GM19035 (cell line): ENCODE data around the gene PLEKHG3.

Experiments used
- ATAC-seq: cut with Tn5 transposase; IDR thresholded peaks from one replicate; pipeline ENCODE4 v1.9.1; 2021; ENCODE audit not compliant: unreplicated experiment

The PLEKHG3 gene

DNA sequence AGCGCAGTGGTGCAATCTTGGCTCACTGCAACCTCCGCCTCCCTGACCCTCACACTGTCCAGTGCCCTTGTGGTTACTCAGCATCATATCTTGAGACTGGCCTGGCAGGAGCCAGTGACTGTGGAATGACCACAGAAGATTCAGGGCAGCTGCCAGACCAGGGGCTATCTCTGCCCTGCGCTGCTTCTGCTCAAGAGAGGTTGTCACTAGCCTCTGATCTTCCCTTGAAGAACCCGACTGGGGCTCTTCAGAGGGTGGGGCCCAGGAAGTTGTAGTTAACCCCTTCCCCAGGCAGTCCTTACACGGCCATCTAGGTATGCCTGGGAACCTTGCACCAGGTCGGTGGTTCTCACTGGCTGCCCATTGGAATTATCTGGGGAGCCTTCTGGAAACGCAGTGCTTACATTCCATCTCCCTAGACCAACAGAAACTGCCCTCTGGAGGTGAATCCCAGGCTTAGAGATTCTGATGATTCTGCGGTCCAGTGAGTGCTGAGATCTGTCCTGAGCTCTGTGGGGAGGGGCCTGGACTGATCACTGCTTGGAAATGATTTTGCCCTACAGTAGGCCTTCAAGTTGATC lies 41.4 kb downstream of the PLEKHG3 start:
- no peak for ATAC-seq

DNA sequence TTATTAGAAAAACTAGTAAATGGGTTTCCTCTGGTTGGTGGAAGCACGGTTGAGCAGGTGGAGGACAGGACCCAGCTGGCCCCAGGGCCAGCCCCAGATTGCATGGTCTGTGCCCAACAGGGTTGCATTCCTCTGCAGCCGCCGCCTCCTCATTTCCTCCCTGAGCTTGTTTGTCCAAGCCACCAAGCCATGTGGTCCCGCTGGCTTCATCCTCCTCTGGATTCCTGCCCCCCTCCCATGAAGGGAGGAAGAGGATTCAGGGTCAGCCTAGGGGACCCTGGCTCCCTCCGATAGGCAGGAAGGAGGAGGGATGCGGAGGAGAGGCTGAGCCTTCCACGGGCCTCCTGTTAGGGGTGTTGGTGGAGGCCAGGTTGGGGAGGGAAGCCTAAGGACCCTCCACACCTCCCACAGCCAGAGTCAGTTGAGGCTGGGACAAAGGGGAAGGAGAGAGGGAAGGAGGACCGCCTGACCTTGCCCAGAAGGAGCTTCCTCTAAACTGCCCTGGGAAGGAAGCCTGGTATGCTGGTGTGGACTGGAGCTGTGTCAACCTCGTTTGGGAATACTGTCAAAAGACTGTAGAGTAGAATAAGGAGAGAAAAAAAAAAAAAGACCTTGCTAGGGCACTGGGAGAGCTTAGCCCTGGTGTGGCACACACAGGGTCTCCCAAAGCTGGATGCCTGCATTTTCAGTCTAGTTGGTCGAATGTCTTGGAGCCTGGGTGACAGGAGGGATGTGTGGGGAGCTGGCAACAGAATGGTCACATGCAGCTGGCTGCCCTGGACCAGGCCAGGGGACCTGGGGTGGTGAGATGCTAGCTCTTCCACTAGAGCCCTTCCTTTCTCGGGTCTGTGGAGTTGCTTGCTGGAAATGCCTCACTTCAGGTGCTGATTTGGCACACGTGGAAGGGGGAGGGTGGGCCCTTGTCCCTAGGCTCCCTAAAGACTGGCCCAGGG lies 42.4 kb downstream of the PLEKHG3 start:
- ATAC-seq = no peak

DNA sequence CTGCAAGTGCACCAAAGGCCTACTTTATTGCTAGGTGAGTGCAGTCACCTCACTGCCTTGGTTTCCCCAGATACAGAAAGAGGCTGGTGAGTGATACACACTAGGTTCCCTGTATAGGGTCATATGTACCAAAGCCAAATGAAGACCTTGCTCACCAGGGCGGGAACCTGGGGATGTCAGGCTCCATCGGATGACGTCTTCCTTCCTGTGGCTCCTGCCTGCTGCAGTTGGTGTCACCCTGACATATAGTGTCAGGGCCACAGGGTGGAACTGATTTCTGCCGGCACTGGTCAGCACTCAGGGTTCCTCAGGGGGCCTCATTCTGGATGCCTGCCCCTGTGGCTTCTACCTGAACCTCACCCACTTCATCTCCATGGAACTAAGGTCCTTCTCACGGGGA lies 43.1 kb downstream of the PLEKHG3 start:
- no peak for ATAC-seq

DNA sequence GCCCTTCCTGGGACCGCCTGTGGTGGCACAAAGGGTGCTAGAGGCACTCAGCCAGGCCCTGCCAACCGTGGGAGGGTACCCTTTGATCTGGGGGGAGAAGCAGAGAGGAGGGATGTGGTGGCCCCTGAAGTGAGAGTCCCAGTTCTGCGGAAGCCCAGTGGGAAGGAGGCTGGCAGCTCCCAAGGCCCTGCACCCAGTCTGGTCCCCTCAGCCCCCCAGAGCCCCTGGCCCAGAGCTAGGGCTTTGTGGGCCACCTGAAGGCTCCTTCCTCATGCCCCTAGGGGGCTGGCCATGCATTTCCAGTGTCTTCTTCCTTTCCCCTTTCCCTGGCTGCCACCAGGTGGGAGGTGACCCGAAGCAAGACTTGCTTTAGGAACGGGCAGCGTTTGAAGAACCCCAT lies 44.3 kb downstream of the PLEKHG3 start:
- no peak for ATAC-seq

DNA sequence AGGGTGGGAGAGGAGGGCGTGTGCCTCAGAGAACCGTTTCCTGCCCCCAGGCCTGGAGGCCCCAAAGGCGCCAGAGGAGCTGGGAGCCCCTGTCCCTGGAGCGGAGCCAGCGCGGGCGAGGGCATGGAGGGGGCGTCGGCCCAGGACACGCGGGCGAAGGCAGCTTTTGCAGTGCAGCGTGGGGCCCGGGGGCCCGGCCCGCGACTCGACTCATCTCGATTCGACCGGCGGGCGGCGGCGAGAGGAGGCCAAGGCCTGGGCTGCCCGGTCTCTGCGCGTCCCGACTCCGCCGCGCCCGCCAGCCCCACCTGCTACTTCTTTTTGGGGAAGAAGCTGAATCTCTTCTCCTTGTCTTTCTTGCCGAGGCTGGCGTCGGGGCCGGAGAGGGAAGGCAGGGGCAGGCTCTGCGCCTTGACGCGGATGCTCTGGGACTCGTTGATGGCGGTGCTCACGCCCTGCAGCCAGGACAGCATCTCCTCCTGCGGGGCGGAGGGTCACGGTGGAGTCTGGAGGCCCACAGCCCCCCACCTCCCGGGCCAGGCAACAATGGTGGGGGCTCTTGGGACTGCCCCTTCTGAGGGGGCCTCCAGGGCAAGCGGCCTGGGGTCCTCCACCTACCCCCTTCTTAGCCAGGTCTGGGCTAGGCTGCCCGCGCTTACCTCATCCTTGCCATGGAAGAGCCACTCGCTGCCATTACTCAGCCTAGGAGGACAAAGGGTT lies 44.9 kb downstream of the PLEKHG3 start:
- ATAC-seq = no peak

DNA sequence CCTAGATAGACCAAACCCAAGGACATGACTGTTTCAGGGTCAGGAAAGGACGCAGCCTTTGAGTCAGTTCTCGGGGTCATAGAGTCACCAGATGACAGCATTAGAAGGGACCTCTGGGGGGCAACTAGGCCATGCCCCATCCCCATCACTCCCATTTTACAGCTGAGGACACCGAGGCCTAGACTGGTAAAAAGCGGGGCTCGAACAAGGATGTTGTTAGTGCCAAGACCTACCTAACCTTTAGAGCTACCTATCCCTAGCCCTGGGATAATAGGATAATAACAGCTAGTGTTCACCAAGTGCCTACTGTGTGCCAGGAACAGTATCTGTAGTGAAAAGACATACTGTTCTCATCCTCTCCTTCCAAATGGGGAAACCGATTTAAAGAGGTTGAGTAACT lies 48.7 kb downstream of the PLEKHG3 start:
- no peak for ATAC-seq

DNA sequence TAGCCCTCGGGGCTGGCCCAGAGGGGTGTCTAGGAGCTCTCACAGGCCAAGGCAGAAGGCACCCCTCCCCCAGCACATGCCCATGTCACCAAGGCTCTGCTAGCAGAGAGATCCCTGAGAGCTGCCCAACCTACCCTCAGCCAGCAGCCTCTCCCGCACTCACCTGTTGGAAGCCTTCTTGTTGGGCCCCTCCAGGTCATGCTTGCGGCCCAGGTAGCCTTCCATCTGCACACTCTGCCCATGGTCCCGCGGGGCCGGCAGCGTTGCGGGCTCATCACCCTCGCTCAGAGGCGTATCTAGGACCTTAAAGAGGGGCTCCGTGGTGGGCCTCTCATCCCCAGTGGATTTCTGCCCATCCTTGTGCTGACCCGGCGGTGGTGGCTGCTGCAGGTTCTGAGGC lies 49.1 kb downstream of the PLEKHG3 start:
- no peak for ATAC-seq

DNA sequence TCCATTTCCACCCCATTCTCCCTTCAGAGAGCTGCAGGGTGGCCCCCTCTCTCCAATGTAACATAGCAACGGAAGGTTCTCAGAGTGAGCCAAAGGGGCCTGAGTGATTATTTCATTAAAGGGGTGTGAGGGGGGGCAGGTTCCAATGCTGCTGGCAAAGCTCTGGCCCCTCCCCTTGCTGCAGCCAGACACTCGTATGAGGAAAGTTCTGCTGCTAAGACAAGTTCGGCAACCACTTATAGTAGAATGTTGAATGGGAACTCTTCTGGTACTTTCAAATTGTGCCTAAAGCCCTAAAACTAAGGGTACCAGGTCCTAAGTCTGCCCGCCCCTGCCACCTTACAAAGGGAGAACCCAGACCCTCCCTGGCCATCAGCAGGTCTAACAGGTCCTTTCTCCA lies 49.8 kb downstream of the PLEKHG3 start:
- no peak for ATAC-seq

DNA sequence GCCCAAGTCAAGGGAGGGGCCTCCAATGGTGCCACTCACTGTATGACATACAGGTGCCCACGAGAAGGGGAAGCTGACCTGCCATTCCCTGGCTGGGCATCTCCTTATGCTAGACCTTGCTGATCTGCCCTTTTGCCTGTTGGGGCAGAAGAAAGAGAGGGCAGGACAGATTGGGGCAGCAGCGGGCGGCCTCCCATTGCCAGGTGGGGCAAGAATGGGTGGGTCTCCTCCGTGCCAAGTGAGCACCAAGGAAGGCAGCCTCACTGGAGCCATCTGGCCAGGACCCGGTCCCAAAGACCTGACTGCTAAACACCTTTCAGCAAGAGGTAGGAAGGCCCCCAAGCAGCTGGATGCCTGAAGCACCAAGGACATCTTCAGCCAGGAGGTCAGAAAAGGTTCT lies 50.5 kb downstream of the PLEKHG3 start:
- ATAC-seq = no peak

DNA sequence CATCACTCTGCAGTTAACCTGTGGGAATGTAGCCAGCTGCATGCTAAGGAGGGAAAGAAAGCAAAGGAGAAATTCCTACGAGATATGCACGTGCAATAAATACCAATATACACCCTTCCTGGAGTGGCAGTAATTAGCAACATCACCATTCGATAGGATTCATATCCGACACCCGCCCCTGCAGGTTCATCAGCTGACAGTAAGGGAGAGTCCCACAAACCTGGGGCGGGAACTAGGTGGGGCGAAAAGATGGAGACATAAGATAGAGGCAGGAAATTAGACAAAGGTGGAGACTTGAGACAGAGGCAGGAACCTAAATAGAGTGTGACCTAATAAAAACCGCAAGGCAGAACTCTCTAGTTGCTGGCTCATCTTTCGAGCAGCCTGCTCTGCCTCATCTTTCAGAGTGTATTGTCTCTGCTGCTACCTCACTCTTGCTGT lies 51.6 kb downstream of the PLEKHG3 start:
- ATAC-seq = no peak

DNA sequence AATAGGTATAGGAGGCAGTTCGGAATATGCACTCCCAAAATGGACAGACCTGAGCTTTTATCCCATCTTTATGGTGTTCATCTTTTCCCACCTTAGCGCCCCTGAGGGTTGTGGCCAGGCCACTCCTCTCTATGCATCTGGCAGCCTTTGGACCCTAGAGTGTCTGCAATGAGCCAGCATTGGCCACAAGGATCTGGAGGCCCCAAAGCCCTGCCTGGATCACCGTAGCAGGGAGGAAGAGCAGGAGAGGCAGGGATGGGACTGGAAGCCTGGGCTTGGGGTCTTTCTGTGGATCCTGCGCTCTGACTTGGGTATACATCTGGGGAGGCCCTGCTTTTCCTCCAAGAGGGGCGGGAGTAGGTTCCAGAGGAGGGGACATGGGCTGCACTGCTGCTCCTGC lies 52.5 kb downstream of the PLEKHG3 start:
- no peak for ATAC-seq

DNA sequence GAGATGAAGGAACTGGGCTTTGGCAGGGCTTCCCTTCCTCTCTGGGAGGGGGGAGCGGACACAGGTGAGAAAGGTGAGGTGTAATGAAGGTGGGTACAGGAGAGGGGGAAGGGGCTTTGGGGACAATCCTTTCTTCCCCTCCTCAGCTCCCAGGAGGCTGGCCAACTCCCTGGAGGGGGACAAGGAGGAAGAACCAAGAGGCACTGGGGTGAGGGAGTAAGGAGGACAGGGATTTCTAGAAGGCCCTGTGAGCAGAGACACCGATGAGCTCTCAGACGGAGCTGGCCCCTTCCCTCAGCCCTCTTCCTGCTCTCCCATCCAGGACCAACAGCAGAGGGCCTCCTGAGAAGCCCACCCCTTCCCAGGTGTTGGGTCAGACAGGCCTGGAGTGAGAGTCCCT lies 53.4 kb downstream of the PLEKHG3 start:
- ATAC-seq = no peak

DNA sequence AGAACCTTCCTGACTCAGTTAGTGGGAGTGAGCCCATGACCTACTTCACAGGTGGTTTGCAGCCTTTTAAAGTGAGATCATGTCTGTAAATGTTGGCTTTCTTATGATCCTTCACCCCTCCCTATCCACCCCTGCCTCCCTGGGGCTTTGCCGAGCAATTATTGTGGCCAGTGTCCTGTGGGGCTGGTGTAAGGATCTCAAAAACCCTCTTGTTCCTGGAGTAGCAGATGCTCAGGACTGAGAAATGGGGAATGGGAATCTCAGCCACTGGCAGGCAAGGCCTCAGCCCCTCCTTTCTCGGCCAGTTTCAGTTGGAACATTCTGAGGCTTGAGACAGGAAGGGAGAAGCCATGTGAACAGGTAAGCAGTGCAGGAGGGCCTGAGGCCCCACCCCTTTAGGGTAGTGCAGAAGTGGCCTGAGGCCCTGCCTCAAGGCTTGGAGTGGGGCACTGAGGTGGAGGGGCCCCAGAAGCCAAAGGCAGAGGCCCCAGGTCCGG lies 53.8 kb downstream of the PLEKHG3 start:
- ATAC-seq = no peak

DNA sequence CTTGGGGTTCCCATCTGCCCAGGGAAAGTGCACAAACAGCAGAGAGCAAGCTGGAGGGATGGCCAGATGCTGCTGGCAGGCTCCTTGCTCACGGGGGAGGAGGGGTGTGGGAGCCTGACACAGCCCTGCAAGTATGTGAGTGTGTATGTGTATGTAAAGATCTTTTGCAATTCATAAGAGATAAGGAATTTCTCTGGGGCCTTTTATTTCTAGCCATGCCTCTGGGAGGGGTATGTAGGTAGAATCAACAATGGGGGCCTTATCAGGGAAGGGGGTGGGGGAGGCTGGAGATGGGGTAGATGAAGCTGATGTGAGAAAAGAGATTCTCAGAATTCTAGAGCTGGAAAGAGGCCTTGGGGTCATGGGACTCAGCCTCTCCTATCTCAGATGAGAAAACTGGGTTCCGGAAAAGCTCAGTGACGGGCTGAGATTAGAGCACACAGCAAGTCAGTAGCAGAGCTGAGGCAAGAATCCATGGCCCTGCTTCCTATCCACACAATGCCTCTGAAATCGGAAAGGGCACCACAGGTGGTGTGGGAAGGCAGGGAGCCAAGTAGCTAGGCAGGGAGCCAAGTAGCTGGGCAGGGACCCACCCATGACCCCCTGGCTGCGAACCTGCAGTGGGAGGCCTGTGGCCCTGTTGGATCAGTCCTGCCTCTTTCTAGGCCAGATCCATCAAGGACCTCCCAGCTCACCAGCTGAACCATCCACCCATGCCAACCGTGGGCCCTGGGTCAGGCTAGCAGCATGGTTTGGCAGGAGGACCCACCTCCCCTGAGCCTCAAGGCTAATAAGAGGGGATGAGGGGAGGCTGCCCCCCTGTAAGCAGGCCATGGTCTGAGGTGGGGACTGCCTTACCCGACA lies 54.7 kb downstream of the PLEKHG3 start:
- no peak for ATAC-seq

DNA sequence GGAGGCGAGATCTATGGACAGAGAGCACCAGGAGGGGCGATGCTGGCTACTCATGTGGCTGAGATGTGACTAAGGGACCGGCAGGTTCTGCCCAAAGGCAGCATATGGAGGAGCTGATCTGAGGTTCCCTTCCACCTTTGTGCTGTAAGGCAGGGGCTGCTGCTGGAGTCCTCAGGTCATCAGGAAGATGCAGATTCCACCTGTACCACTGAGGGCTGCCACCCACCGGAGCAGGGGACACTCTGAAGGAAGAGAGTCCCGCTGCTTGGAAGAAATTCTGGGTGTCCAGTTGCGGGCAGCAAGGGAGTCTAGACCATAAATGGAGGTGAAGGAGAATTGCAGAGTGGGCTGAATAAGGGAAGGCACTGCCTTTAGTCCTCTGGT lies 55.3 kb downstream of the PLEKHG3 start:
- ATAC-seq = no peak

DNA sequence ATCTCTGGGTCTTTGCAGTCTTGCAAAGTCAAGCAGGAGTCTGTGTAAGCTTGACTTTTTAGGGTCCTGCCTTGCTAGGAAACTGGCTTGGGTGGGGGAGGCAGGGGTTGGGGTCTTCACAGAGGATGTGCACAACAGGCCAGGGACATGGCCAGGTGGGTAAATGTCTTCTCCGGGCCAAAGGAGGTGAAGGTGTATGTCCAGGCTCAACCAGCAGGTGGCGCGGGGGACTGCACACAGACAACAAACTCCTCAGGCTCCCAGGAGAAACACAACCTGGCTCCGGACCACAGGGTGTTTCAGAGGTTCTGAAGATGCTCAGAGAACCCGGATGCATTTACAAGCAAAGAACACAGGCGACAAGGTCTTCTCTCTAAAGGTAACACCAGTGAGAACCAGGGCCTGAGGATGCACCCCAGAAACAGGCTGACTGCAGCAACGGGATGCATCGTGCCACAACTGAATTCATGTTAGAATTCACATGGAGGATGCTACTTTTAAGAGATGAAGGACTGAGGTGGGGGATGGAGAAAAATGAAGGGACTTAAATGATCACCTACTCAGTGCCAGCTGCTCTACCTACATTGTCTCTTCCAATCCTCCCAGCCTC lies 56.0 kb downstream of the PLEKHG3 start:
- ATAC-seq = no peak

DNA sequence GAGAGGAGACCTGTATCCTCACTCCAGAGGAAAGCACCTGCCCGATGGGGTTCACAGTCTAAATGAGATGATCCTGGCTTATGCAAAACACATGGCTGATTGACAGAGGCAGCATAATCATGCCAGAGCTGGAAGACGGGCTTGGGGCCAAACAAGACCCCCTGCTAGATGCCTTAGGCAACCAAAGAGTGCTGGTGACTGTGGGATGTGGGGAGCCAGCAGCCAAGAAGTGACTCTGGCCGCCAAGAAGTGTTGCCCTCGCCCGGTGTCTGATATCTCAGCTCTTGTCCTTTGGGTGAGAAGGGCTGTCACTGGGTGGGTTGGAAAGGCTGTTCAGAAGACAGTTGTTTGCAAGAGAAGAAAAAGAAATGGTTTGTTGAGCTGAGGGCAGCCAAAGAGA lies 56.7 kb downstream of the PLEKHG3 start:
- no peak for ATAC-seq

DNA sequence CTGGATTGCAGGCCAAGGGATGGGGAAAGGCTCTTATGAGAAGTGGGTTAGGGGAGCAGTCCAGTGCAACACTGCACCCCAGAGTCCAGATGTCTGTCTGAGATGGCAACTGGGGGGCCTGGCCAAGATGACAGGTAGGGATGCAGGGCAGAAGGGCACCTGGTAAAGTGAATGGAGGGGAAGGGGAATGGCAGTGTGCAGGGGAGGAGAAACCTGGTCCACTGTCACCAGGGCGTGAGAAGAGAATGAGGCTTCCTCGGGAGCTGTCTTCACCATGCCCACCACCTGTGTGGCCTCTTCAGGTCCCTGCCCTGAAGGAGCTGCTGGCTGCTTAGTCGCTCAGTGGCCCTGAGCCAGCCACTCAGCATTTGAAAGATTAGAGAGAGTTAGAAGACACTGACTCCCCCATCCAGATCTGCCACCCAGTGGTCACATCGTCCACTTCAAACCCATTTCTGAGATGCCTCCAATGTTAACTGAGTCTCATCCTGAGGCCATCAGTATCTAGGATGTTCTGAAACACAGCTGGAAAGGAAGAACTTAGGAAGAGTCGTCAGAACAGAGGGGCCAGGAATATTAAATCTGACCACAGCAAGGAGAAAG lies 57.3 kb downstream of the PLEKHG3 start:
- ATAC-seq = no peak

DNA sequence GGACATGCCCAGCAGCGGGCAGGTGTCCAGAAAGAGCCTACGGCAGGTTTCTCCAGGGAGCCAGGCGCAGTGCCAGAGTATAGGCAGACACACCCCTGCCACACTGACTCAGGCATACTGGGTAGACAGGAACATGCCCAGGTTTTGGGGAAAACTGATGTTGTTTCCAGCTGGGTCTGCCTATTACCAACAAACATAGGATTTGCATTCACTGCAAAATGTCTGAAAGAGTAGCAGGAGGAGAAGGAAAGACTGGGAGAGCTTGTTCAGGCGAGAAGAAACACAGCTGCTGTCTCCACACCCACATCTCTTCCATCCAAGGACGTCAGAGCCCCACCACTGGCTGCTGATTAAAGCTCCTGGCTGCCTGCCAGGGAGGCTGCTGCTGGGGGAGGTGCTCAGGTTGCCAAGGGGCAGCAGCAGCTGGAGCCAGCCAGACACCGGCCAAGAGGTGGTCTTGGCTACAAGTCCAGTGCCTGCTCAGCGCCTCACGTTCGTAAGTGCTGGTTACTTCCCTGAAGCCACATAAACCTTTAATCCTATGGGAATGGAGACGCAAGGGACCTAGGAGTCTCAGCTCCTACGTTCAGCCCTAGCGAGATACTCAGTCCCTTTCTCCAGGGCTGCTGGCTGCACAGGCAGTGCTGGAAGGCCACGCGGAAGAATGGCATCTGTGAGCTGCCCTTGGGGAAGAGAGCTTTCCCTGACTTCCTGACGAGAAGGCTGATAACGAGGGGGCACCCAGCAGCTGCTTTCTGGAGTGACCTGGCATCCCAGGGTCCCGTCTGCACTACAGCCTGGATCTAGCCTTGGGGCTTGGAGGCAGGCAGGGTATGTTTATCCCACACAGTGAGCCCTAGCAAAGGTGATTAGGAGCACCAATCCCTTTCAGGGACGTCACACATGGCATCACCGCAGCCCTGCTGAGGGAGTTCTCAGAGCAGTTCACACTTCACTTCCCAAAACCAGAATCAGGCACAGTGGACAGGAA lies 58.1 kb downstream of the PLEKHG3 start:
- ATAC-seq = no peak
